ENCODE data around the gene LRP8.

The LRP8 gene

DNA sequence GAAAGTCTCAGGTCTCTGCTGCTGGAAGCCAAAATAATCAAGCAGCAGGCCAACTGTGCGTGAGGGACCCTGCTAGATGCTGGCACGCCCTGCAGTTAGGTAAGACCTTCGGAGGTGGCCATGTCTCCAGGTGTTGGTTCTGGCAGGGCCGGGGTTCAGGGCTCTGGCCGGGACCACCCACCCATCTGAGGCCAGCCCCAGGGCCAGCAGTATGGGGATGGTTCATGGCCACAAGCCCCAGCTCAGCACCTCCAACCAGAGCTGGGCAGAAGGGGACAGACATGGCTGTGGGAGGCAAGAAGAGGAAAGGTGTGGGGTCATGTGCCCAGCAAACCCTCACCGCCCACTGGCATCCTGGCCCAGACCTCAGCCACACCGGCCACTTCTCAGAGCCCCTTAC lies 23.3 kb downstream of the LRP8 start:
- no peaks in the 10 kb centered on the region for H3K27me3 ChIP-seq (ENCODE audit: control insufficient read depth in 1 of 2, insufficient read depth in 2 of 2, low read length in 2 of 2)
- no peaks in the 10 kb centered on the region for H3K9me3 ChIP-seq (ENCODE audit: control insufficient read depth in 1 of 2, low read length in 2 of 2)
- no peaks in the 10 kb centered on the region for H3K4me1 ChIP-seq (ENCODE audit: control insufficient read depth in 1 of 2, insufficient read depth in 2 of 2, low read length in 2 of 2)
- H3K27ac ChIP-seq (ENCODE audit: low read depth, low read length) = no peak overlapping the region
- no peak overlapping the region for H3K9ac ChIP-seq (ENCODE audit: low read depth in 1 of 2, low read length in 2 of 2)
- H3K4me3 ChIP-seq (ENCODE audit: low read depth in 1 of 2, low read length in 2 of 2) = no peak overlapping the region
- H3K36me3 ChIP-seq (ENCODE audit: control insufficient read depth in 1 of 2, insufficient read depth in 2 of 2, low read length in 2 of 2) = no peaks in the 10 kb centered on the region

DNA sequence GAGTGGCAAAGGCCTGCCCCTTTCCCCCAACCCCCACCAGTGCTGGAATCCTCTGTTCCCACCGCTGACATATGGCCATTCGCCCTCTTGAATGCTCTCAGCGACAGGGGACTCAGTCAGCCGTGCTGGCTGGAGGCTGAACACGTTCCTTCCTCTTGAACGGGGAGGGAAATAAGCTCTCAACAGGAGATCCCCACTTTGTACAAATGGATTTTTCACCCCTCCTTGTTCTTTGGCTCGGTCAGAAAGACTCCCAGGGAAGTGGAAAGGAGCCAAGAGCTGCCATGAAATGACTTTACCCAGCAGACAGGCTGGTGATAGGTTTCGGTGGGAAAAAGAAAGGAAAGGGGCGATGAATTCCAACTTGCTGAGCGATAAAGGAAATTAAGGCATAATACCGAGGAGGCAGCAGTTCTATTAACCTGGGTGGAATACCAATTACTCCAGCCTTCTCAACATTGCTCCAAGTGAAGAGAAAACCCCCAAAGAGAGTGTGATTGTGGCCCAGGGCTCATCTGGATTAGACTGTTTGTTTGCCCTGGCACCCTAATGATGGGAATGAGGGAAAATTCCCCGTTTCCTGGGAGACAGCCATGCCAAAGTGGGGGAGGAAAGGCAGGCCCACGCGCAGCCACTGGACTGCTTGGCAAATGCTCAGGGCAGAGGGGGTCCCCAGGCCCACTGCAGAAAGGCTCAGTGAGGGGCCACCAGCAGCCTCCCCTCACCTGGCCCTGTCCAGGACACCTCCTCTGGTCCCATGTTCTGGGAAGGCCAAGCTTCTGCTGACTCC lies 23.9 kb downstream of the LRP8 start:
- no peaks in the 10 kb centered on the region for H3K27me3 ChIP-seq (ENCODE audit: control insufficient read depth in 1 of 2, insufficient read depth in 2 of 2, low read length in 2 of 2)
- no peaks in the 10 kb centered on the region for H3K9me3 ChIP-seq (ENCODE audit: control insufficient read depth in 1 of 2, low read length in 2 of 2)
- no peaks in the 10 kb centered on the region for H3K36me3 ChIP-seq (ENCODE audit: control insufficient read depth in 1 of 2, insufficient read depth in 2 of 2, low read length in 2 of 2)
- H3K9ac ChIP-seq (ENCODE audit: low read depth in 1 of 2, low read length in 2 of 2) = no peak overlapping the region
- H3K4me3 ChIP-seq (ENCODE audit: low read depth in 1 of 2, low read length in 2 of 2) = no peak overlapping the region
- no peak overlapping the region for H3K27ac ChIP-seq (ENCODE audit: low read depth, low read length)
- H3K4me1 ChIP-seq (ENCODE audit: control insufficient read depth in 1 of 2, insufficient read depth in 2 of 2, low read length in 2 of 2) = no peaks in the 10 kb centered on the region

DNA sequence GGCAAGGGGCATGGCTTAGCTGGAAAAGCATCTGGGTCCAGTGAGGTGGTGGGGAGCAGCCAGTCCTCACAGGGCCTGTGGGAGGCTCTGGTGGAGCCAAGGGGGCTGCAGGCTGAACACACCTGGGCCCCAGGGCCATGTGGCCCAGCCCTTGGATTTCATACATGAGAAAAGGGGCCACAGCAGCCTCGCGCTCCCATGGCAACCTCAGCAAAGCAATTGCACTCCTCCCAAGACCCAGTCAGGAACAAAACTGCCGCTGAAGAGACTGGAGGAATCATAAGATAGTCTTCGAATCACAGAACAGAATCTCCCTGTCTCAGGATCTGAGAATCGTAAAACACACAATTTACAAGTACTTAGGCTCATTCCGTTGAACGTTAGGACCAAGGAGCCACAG lies 24.6 kb downstream of the LRP8 start:
- no peaks in the 10 kb centered on the region for H3K9me3 ChIP-seq (ENCODE audit: control insufficient read depth in 1 of 2, low read length in 2 of 2)
- no peaks in the 10 kb centered on the region for H3K4me1 ChIP-seq (ENCODE audit: control insufficient read depth in 1 of 2, insufficient read depth in 2 of 2, low read length in 2 of 2)
- H3K9ac ChIP-seq (ENCODE audit: low read depth in 1 of 2, low read length in 2 of 2) = no peak overlapping the region
- H3K27me3 ChIP-seq (ENCODE audit: control insufficient read depth in 1 of 2, insufficient read depth in 2 of 2, low read length in 2 of 2) = no peaks in the 10 kb centered on the region
- H3K4me3 ChIP-seq (ENCODE audit: low read depth in 1 of 2, low read length in 2 of 2) = no peak overlapping the region
- H3K36me3 ChIP-seq (ENCODE audit: control insufficient read depth in 1 of 2, insufficient read depth in 2 of 2, low read length in 2 of 2) = no peaks in the 10 kb centered on the region
- no peak overlapping the region for H3K27ac ChIP-seq (ENCODE audit: low read depth, low read length)

DNA sequence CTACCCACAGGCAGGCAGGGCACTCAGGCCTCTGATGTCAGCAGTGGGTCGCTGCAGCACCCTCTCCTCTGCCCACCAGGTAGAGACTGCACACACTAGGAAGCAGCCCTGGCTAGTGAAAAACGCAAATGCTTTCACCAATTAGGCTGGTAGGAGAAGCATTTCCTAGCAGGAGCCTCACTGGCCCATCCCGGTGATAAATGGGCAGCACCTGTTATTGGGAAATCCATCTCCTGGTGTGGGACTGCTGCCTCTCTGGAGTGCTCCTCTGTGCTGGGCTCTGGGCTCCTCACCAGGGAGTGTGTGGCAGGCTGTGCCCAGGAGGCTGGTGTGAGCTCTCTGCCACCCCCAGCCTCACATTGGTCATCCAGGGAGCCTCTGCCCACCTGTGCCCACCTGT lies 28.6 kb downstream of the LRP8 start:
- H3K27ac ChIP-seq (ENCODE audit: low read depth, low read length) = no peak overlapping the region
- H3K4me3 ChIP-seq (ENCODE audit: low read depth in 1 of 2, low read length in 2 of 2) = no peak overlapping the region
- H3K27me3 ChIP-seq (ENCODE audit: control insufficient read depth in 1 of 2, insufficient read depth in 2 of 2, low read length in 2 of 2) = no peaks in the 10 kb centered on the region
- peaks cover 0 to 5% of the 10 kb centered on the region in 2 donors for H3K4me1 ChIP-seq (ENCODE audit: control insufficient read depth in 1 of 2, insufficient read depth in 2 of 2, low read length in 2 of 2)
- no peak overlapping the region for H3K9ac ChIP-seq (ENCODE audit: low read depth in 1 of 2, low read length in 2 of 2)
- H3K36me3 ChIP-seq (ENCODE audit: control insufficient read depth in 1 of 2, insufficient read depth in 2 of 2, low read length in 2 of 2) = no peaks in the 10 kb centered on the region
- no peaks in the 10 kb centered on the region for H3K9me3 ChIP-seq (ENCODE audit: control insufficient read depth in 1 of 2, low read length in 2 of 2)

DNA sequence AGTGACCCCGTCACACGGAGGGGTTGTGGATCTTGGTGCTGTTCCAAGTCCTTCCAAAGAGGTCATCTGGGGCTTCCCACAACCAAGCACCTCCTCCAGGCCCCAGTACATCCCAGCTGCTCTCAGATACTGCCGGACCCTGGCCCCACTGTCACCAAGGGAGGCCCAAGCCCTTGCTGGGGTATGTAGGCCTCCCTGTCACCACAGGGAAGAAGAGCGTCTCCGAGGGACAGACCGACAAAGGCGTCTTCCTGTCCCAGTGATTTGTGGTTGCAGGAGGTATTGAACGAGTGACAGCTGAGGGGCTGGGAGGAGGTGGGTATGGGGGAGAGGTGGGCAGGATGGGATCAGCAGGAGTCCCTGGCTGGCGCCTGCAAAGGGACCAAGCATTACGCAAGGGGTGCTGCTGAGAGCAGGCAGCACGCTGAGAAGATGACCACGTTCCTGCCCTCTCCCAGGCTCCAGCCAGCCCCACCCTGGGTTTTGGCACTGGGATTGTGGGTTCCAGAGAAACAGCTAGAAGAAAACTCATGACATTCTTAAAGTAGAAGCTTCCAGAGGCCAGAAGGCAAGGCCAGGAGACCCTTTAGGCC lies 29.7 kb downstream of the LRP8 start:
- H3K36me3 ChIP-seq (ENCODE audit: control insufficient read depth in 1 of 2, insufficient read depth in 2 of 2, low read length in 2 of 2) = no peaks in the 10 kb centered on the region
- no peak overlapping the region for H3K4me3 ChIP-seq (ENCODE audit: low read depth in 1 of 2, low read length in 2 of 2)
- no peaks in the 10 kb centered on the region for H3K9me3 ChIP-seq (ENCODE audit: control insufficient read depth in 1 of 2, low read length in 2 of 2)
- no peak overlapping the region for H3K9ac ChIP-seq (ENCODE audit: low read depth in 1 of 2, low read length in 2 of 2)
- H3K27ac ChIP-seq (ENCODE audit: low read depth, low read length) = no peak overlapping the region
- H3K27me3 ChIP-seq (ENCODE audit: control insufficient read depth in 1 of 2, insufficient read depth in 2 of 2, low read length in 2 of 2) = no peaks in the 10 kb centered on the region
- H3K4me1 ChIP-seq (ENCODE audit: control insufficient read depth in 1 of 2, insufficient read depth in 2 of 2, low read length in 2 of 2) = peaks cover 0 to 7% of the 10 kb centered on the region in 2 donors

DNA sequence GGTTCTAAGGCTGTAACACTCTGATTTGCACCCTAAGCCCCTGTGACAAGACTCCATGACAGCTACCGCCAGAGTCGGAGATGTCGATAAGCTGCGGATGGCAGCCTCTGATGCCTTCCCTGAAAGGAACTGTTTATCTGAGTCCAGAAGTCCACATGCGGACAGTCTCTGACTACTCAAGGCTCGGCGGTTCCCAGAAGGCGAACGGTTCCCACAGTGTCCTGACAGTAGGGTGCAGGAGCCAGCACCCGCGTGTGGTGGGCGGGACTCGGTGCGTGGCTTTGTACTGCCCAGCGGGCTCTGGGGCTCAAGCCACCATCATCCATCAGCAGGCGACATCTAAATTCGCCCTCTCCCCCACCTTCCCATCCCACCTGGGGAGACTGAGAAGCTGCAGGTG lies 30.7 kb downstream of the LRP8 start:
- H3K4me3 ChIP-seq (ENCODE audit: low read depth in 1 of 2, low read length in 2 of 2) = no peak overlapping the region
- H3K36me3 ChIP-seq (ENCODE audit: control insufficient read depth in 1 of 2, insufficient read depth in 2 of 2, low read length in 2 of 2) = no peaks in the 10 kb centered on the region
- H3K27ac ChIP-seq (ENCODE audit: low read depth, low read length) = no peak overlapping the region
- no peak overlapping the region for H3K9ac ChIP-seq (ENCODE audit: low read depth in 1 of 2, low read length in 2 of 2)
- peaks cover 0 to 10% of the 10 kb centered on the region in 2 donors for H3K4me1 ChIP-seq (ENCODE audit: control insufficient read depth in 1 of 2, insufficient read depth in 2 of 2, low read length in 2 of 2)
- H3K27me3 ChIP-seq (ENCODE audit: control insufficient read depth in 1 of 2, insufficient read depth in 2 of 2, low read length in 2 of 2) = no peaks in the 10 kb centered on the region
- no peaks in the 10 kb centered on the region for H3K9me3 ChIP-seq (ENCODE audit: control insufficient read depth in 1 of 2, low read length in 2 of 2)

DNA sequence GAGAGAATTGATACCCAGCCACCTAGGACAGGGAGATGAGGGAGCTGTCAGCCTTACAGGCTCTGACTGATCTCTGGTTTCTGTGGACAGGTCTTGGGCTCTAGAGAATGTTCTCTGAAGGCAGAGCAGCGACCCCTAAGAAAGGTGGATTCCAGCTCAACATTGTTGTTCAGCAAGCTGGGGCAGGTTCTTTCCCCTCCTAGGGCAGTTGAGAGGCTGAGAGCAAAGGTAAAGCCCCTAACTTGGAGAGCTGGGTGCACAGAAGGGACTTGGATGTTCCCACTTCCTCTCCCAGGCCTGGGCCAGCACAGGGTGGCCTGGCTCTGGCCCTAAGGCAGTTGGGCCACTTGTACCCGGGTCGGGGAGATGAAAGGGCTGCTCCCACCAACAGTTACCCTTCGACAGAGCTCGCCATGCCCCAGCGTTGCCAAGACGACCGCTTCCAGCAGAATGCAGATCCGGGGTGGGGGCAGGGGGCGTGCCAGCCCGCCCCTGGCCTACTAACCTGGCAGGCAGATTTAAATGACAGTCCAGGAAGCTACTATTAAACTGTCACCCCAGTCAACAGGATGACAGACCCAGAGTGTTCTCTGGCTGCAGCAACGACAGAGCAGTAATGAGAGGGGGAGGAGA lies 31.6 kb downstream of the LRP8 start:
- peaks cover 0 to 10% of the 10 kb centered on the region in 2 donors for H3K4me1 ChIP-seq (ENCODE audit: control insufficient read depth in 1 of 2, insufficient read depth in 2 of 2, low read length in 2 of 2)
- no peaks in the 10 kb centered on the region for H3K27me3 ChIP-seq (ENCODE audit: control insufficient read depth in 1 of 2, insufficient read depth in 2 of 2, low read length in 2 of 2)
- no peak overlapping the region for H3K4me3 ChIP-seq (ENCODE audit: low read depth in 1 of 2, low read length in 2 of 2)
- H3K36me3 ChIP-seq (ENCODE audit: control insufficient read depth in 1 of 2, insufficient read depth in 2 of 2, low read length in 2 of 2) = no peaks in the 10 kb centered on the region
- H3K27ac ChIP-seq (ENCODE audit: low read depth, low read length) = no peak overlapping the region
- H3K9me3 ChIP-seq (ENCODE audit: control insufficient read depth in 1 of 2, low read length in 2 of 2) = no peaks in the 10 kb centered on the region
- no peak overlapping the region for H3K9ac ChIP-seq (ENCODE audit: low read depth in 1 of 2, low read length in 2 of 2)

DNA sequence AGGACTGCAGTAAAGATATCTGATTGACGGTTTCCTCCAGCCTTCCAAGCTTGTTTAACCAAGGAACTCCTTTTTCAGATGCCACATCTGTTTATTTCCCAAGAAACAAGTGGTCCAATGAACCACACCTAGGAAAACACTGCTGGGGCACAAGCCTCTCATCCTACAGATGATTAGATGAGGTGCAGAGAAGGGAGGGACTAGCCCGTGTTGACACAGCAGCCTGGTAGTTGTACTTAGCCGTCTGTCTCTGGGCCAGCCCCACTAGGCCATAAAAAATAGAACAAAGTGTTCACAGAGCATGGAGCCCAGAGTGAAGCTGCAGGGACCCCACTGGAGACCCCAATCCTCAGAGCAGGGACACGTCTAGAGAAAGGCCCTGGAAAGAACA lies 32.1 kb downstream of the LRP8 start:
- H3K27ac ChIP-seq (ENCODE audit: low read depth, low read length) = no peak overlapping the region
- peaks cover 0 to 10% of the 10 kb centered on the region in 2 donors for H3K4me1 ChIP-seq (ENCODE audit: control insufficient read depth in 1 of 2, insufficient read depth in 2 of 2, low read length in 2 of 2)
- H3K36me3 ChIP-seq (ENCODE audit: control insufficient read depth in 1 of 2, insufficient read depth in 2 of 2, low read length in 2 of 2) = no peaks in the 10 kb centered on the region
- no peaks in the 10 kb centered on the region for H3K9me3 ChIP-seq (ENCODE audit: control insufficient read depth in 1 of 2, low read length in 2 of 2)
- no peaks in the 10 kb centered on the region for H3K27me3 ChIP-seq (ENCODE audit: control insufficient read depth in 1 of 2, insufficient read depth in 2 of 2, low read length in 2 of 2)
- H3K4me3 ChIP-seq (ENCODE audit: low read depth in 1 of 2, low read length in 2 of 2) = no peak overlapping the region
- no peak overlapping the region for H3K9ac ChIP-seq (ENCODE audit: low read depth in 1 of 2, low read length in 2 of 2)

DNA sequence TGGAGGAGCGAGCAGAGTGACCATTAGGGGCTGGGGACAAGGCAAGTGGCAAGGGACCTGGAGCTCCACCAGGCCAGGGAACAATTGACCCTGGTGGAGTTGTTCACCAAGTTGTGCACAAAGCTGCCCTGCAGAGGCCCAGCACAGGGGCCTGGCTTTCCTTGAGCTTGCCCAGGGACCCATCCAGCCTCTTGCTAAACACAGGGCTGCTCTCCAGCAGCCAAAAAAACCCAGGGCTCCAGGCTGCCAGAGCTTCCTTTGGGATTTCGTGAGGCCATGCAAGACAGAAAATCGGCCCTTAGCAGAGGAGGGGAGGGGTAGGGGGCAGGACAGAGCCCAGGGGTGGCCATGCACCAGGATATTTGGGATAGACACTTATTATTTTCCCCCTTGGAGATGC lies 32.6 kb downstream of the LRP8 start:
- Histone ChIP-seq H3K4me3 (ENCODE audit: low read depth in 1 of 2, low read length in 2 of 2) (no peak overlapping the region), H3K27me3 (ENCODE audit: control insufficient read depth in 1 of 2, insufficient read depth in 2 of 2, low read length in 2 of 2) (no peaks in the 10 kb centered on the region), H3K9me3 (ENCODE audit: control insufficient read depth in 1 of 2, low read length in 2 of 2) (no peaks in the 10 kb centered on the region), H3K9ac (ENCODE audit: low read depth in 1 of 2, low read length in 2 of 2) (no peak overlapping the region), H3K4me1 (ENCODE audit: control insufficient read depth in 1 of 2, insufficient read depth in 2 of 2, low read length in 2 of 2) (peaks cover 0 to 10% of the 10 kb centered on the region in 2 donors), H3K36me3 (ENCODE audit: control insufficient read depth in 1 of 2, insufficient read depth in 2 of 2, low read length in 2 of 2) (no peaks in the 10 kb centered on the region), H3K27ac (ENCODE audit: low read depth, low read length) (no peak overlapping the region)

DNA sequence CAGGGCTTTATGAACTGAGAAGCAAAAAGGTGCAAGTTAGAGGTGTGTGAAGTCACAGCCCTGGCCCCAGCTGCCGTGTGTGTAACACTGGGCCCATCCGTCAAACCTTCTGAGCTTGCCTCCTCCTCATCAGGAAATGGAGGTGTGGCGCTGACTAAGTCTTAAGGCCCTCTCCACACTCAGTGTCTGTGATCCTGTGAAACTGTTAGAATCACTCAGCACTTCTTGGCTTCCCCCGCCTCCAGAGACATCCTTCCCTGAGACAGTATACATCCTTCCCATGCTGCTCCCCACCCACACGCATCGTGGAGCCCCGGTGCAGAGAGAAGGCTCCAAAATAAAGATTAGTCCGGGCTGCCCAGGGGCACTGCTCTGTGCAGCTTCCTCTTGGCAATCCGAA lies 33.3 kb downstream of the LRP8 start:
- no peaks in the 10 kb centered on the region for H3K36me3 ChIP-seq (ENCODE audit: control insufficient read depth in 1 of 2, insufficient read depth in 2 of 2, low read length in 2 of 2)
- no peaks in the 10 kb centered on the region for H3K27me3 ChIP-seq (ENCODE audit: control insufficient read depth in 1 of 2, insufficient read depth in 2 of 2, low read length in 2 of 2)
- peaks cover 0 to 10% of the 10 kb centered on the region in 2 donors for H3K4me1 ChIP-seq (ENCODE audit: control insufficient read depth in 1 of 2, insufficient read depth in 2 of 2, low read length in 2 of 2)
- no peak overlapping the region for H3K9ac ChIP-seq (ENCODE audit: low read depth in 1 of 2, low read length in 2 of 2)
- no peak overlapping the region for H3K27ac ChIP-seq (ENCODE audit: low read depth, low read length)
- H3K9me3 ChIP-seq (ENCODE audit: control insufficient read depth in 1 of 2, low read length in 2 of 2) = no peaks in the 10 kb centered on the region
- H3K4me3 ChIP-seq (ENCODE audit: low read depth in 1 of 2, low read length in 2 of 2) = no peak overlapping the region

All from duodenal mucosa (tissue), 2 donors.